MG63 (cell line): ENCODE data around the gene PAK2. TPM values are rescaled to one million over a fixed set of nuclear protein-coding genes. Genes with fewer than 3 reads are reported as not detected.
A peak's percentile ranks its signal among the peaks of the same experiment; 100 is the strongest.

ENCODE experiments used
- DNase-seq: peaks from one replicate; pipeline ENCODE4 v3.0.0-alpha.2; 2020
- H3K27me3 ChIP-seq: fragments of 250-450 bp; sonication (Bioruptor Pico); 2 replicates; pipeline ENCODE4 v1.5.1; 2020; ENCODE audit warnings: mild to moderate bottlenecking, moderate library complexity
- H3K36me3 ChIP-seq: fragments of 250-450 bp; sonication (Bioruptor Pico); 2 replicates; pipeline ENCODE4 v1.5.1; 2020; ENCODE audit warnings: mild to moderate bottlenecking, moderate library complexity
- H3K4me3 ChIP-seq: fragments of 250-450 bp; sonication (Bioruptor Pico); 2 replicates; pipeline ENCODE4 v1.5.1; 2020; ENCODE audit warnings: mild to moderate bottlenecking, moderate library complexity
- H3K9me3 ChIP-seq: fragments of 250-450 bp; sonication (Bioruptor Pico); 2 replicates; pipeline ENCODE4 v1.5.1; 2020; ENCODE audit warnings: mild to moderate bottlenecking, moderate library complexity
- total RNA-seq: library from RNA; depleted of rRNA; stranded (reverse); fragments of >200 nt; shearing (Covaris generic); gene quantifications from 2 replicates; pipeline ENCODE4 v1.2.3, GENCODE V29; 2014; ENCODE audit warnings: low replicate concordance

Gene PAK2
- total RNA-seq, 1 experiment from 2014 or later, result 27.7 TPM

GRCh38 chr3:196765454-196765853 lies 25.8 kb downstream of the PAK2 start:
- H3K27me3 ChIP-seq, result no peaks in the 10 kb centered on the region
- H3K9me3 ChIP-seq, result no peaks in the 10 kb centered on the region
- H3K36me3 ChIP-seq, result peaks cover 14% of the 10 kb centered on the region
- no peak for DNase-seq
- no peak overlapping the region for H3K4me3 ChIP-seq

GRCh38 chr3:196771067-196771466 lies 31.4 kb downstream of the PAK2 start:
- H3K27me3 ChIP-seq, result no peaks in the 10 kb centered on the region
- peaks cover 7% of the 10 kb centered on the region for H3K9me3 ChIP-seq
- H3K4me3 ChIP-seq, result no peak overlapping the region
- no peak for DNase-seq
- H3K36me3 ChIP-seq, result peaks cover 32% of the 10 kb centered on the region

- no peak overlapping the region for H3K4me3 ChIP-seq
- H3K36me3 ChIP-seq, result peaks cover 32% of the 10 kb centered on the region
- DNase-seq, result no peak
- peaks cover 7% of the 10 kb centered on the region for H3K9me3 ChIP-seq
- no peaks in the 10 kb centered on the region for H3K27me3 ChIP-seq
Measured at GRCh38 chr3:196772102-196772501, 32.4 kb downstream of the PAK2 start.

GRCh38 chr3:196772897-196773296 lies 33.2 kb downstream of the PAK2 start:
- H3K36me3 ChIP-seq, result peaks cover 30% of the 10 kb centered on the region
- H3K4me3 ChIP-seq, result no peak overlapping the region
- H3K27me3 ChIP-seq, result no peaks in the 10 kb centered on the region
- peaks cover 7% of the 10 kb centered on the region for H3K9me3 ChIP-seq
- DNase-seq, result no peak

- Histone ChIP-seq H3K4me3 (no peak overlapping the region), H3K36me3 (peaks cover 22% of the 10 kb centered on the region)
- DNase-seq, result peak; percentile 50
Measured at GRCh38 chr3:196774191-196774820, 34.6 kb downstream of the PAK2 start.

GRCh38 chr3:196774848-196775422 lies 35.3 kb downstream of the PAK2 start:
- Histone ChIP-seq H3K9me3 (peaks cover 8% of the 10 kb centered on the region), H3K4me3 (no peak overlapping the region), H3K36me3 (peaks cover 29% of the 10 kb centered on the region), H3K27me3 (no peaks in the 10 kb centered on the region)
- DNase-seq, result no peak

More at GRCh38 chr3:196774191-196774820, 34.6 kb downstream of the PAK2 start:
- Histone ChIP-seq H3K27me3 (no peaks in the 10 kb centered on the region), H3K9me3 (peaks cover 7% of the 10 kb centered on the region)

- DNase-seq, result no peak
- Histone ChIP-seq H3K27me3 (no peaks in the 10 kb centered on the region), H3K36me3 (peaks cover 37% of the 10 kb centered on the region), H3K9me3 (peaks cover 16% of the 10 kb centered on the region), H3K4me3 (no peak overlapping the region)
Measured at GRCh38 chr3:196775938-196776337, 36.3 kb downstream of the PAK2 start.

GRCh38 chr3:196777836-196778235 lies 38.2 kb downstream of the PAK2 start:
- H3K9me3 ChIP-seq, result peaks cover 15% of the 10 kb centered on the region
- H3K36me3 ChIP-seq, result peaks cover 33% of the 10 kb centered on the region
- H3K27me3 ChIP-seq, result no peaks in the 10 kb centered on the region
- no peak overlapping the region for H3K4me3 ChIP-seq
- no peak for DNase-seq

- Histone ChIP-seq H3K36me3 (peaks cover 38% of the 10 kb centered on the region), H3K4me3 (no peak overlapping the region), H3K9me3 (peaks cover 15% of the 10 kb centered on the region), H3K27me3 (no peaks in the 10 kb centered on the region)
- no peak for DNase-seq
Measured at GRCh38 chr3:196778755-196779154, 39.1 kb downstream of the PAK2 start.

- Histone ChIP-seq H3K36me3 (peaks cover 58% of the 10 kb centered on the region), H3K27me3 (no peaks in the 10 kb centered on the region), H3K4me3 (no peak overlapping the region), H3K9me3 (peaks cover 15% of the 10 kb centered on the region)
- DNase-seq, result no peak
Measured at GRCh38 chr3:196782511-196782910, 42.9 kb downstream of the PAK2 start.

- no peak for DNase-seq
- H3K9me3 ChIP-seq, result no peaks in the 10 kb centered on the region
- H3K27me3 ChIP-seq, result no peaks in the 10 kb centered on the region
- no peak overlapping the region for H3K4me3 ChIP-seq
- H3K36me3 ChIP-seq, result peaks cover 44% of the 10 kb centered on the region
Measured at GRCh38 chr3:196788528-196788927, 48.9 kb downstream of the PAK2 start.

- Histone ChIP-seq H3K36me3 (peaks cover 49% of the 10 kb centered on the region), H3K9me3 (no peaks in the 10 kb centered on the region), H3K4me3 (no peak overlapping the region), H3K27me3 (no peaks in the 10 kb centered on the region)
- no peak for DNase-seq
Measured at GRCh38 chr3:196789885-196790359, 50.3 kb downstream of the PAK2 start.

- H3K4me3 ChIP-seq, result no peak overlapping the region
- DNase-seq, result no peak
- H3K9me3 ChIP-seq, result no peaks in the 10 kb centered on the region
- peaks cover 44% of the 10 kb centered on the region for H3K36me3 ChIP-seq
- no peaks in the 10 kb centered on the region for H3K27me3 ChIP-seq
Measured at GRCh38 chr3:196790636-196791035, 51.0 kb downstream of the PAK2 start.

GRCh38 chr3:196792771-196793170 lies 53.1 kb downstream of the PAK2 start:
- no peaks in the 10 kb centered on the region for H3K27me3 ChIP-seq
- no peaks in the 10 kb centered on the region for H3K9me3 ChIP-seq
- no peak overlapping the region for H3K4me3 ChIP-seq
- H3K36me3 ChIP-seq, result peaks cover 39% of the 10 kb centered on the region
- DNase-seq, result no peak

- H3K4me3 ChIP-seq, result no peak overlapping the region
- H3K27me3 ChIP-seq, result no peaks in the 10 kb centered on the region
- DNase-seq, result peak; percentile 55
- peaks cover 39% of the 10 kb centered on the region for H3K36me3 ChIP-seq
- H3K9me3 ChIP-seq, result no peaks in the 10 kb centered on the region
Measured at GRCh38 chr3:196793246-196793645, 53.6 kb downstream of the PAK2 start.

GRCh38 chr3:196794467-196794866 lies 54.8 kb downstream of the PAK2 start:
- no peaks in the 10 kb centered on the region for H3K27me3 ChIP-seq
- no peaks in the 10 kb centered on the region for H3K9me3 ChIP-seq
- no peak for DNase-seq
- no peak overlapping the region for H3K4me3 ChIP-seq
- peaks cover 40% of the 10 kb centered on the region for H3K36me3 ChIP-seq

- H3K27me3 ChIP-seq, result no peaks in the 10 kb centered on the region
- H3K36me3 ChIP-seq, result peaks cover 32% of the 10 kb centered on the region
- no peaks in the 10 kb centered on the region for H3K9me3 ChIP-seq
- H3K4me3 ChIP-seq, result no peak overlapping the region
- no peak for DNase-seq
Measured at GRCh38 chr3:196796317-196796716, 56.7 kb downstream of the PAK2 start.
